DND-41 (cell line): ENCODE measurements around the gene HACD3.

Experiments used
- EZH2 ChIP-seq: IDR thresholded peaks from 3 replicates; pipeline ENCODE4 v1.6.1; 2012; ENCODE audit warnings: borderline replicate concordance, low read depth, mild to moderate bottlenecking, moderate library complexity, low read length, inconsistent platforms; ENCODE audit not compliant: severe bottlenecking
- TF ChIP-seq, protein P1 (sequence below): IDR thresholded peaks from 2 replicates; pipeline ENCODE4 v1.5.1; 2012; ENCODE audit warnings: borderline replicate concordance, low read length, moderate library complexity, mild to moderate bottlenecking; ENCODE audit not compliant: poor library complexity, severe bottlenecking; ENCODE audit errors: extremely low read depth

DNA sequence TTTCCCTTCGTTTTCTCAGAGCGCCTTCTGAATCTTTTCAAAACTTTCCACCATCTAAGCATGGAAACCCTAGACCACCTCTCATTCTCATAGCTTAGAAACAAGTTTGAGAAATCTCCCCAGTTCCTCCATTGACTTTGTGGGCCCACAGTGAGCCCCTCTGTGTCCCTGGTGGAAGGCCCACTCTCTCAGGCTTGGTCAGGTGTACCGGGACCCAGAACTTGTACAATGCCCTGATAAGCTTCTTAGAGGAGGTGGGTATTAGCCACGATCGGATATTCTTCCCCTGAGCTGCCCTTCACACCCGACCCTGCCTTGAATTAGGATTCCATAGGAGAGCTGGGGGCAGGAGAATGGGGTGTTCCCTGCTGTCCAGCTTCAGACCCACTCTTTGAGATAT, 91.4 kb downstream of the HACD3 start, which contains the start of gene SLC24A1:
- TF ChIP-seq, protein P1, sequence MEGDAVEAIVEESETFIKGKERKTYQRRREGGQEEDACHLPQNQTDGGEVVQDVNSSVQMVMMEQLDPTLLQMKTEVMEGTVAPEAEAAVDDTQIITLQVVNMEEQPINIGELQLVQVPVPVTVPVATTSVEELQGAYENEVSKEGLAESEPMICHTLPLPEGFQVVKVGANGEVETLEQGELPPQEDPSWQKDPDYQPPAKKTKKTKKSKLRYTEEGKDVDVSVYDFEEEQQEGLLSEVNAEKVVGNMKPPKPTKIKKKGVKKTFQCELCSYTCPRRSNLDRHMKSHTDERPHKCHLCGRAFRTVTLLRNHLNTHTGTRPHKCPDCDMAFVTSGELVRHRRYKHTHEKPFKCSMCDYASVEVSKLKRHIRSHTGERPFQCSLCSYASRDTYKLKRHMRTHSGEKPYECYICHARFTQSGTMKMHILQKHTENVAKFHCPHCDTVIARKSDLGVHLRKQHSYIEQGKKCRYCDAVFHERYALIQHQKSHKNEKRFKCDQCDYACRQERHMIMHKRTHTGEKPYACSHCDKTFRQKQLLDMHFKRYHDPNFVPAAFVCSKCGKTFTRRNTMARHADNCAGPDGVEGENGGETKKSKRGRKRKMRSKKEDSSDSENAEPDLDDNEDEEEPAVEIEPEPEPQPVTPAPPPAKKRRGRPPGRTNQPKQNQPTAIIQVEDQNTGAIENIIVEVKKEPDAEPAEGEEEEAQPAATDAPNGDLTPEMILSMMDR = no peak
- TF ChIP-seq EZH2 = no peak
